Measurements from ENCODE around the gene TNFAIP3.

The TNFAIP3 gene

GRCh38 chr6:137910843-137911456 lies 43.9 kb downstream of the TNFAIP3 start:
- TF ChIP-seq CTCF (IDR thresholded peaks at IDR 0.05; ENCODE audit: borderline replicate concordance, control extremely low read depth, extremely low read depth, insufficient read depth, missing control alignments), result no peak
- DNase-seq (ENCODE audit: low spot score), result no peak
- in situ Hi-C loops (cut with MboI; ENCODE audit: low sequenced_read_pairs, unreplicated experiment), result no loop called here

GRCh38 chr6:137911675-137912191 lies 44.7 kb downstream of the TNFAIP3 start:
- TF ChIP-seq CTCF (IDR thresholded peaks at IDR 0.05; ENCODE audit: borderline replicate concordance, control extremely low read depth, extremely low read depth, insufficient read depth, missing control alignments), result no peak
- in situ Hi-C loops (cut with MboI; ENCODE audit: low sequenced_read_pairs, unreplicated experiment), result no loop called here
- DNase-seq (ENCODE audit: low spot score), result no peak

- DNase-seq (ENCODE audit: low spot score), result no peak
- TF ChIP-seq CTCF (IDR thresholded peaks at IDR 0.05; ENCODE audit: borderline replicate concordance, control extremely low read depth, extremely low read depth, insufficient read depth, missing control alignments), result no peak
- in situ Hi-C loops (cut with MboI; ENCODE audit: low sequenced_read_pairs, unreplicated experiment), result no loop called here
Observed at GRCh38 chr6:137912813-137913212, 45.8 kb downstream of the TNFAIP3 start.

- TF ChIP-seq CTCF (IDR thresholded peaks at IDR 0.05; ENCODE audit: borderline replicate concordance, control extremely low read depth, extremely low read depth, insufficient read depth, missing control alignments), result no peak
- in situ Hi-C loops (cut with MboI; ENCODE audit: low sequenced_read_pairs, unreplicated experiment), result no loop called here
- no peak for DNase-seq (ENCODE audit: low spot score)
Observed at GRCh38 chr6:137913434-137913833, 46.4 kb downstream of the TNFAIP3 start.

GRCh38 chr6:137913996-137914529 lies 47.0 kb downstream of the TNFAIP3 start:
- no peak for TF ChIP-seq CTCF (IDR thresholded peaks at IDR 0.05; ENCODE audit: borderline replicate concordance, control extremely low read depth, extremely low read depth, insufficient read depth, missing control alignments)
- no peak for DNase-seq (ENCODE audit: low spot score)

GRCh38 chr6:137914530-137915193 lies 47.6 kb downstream of the TNFAIP3 start:
- in situ Hi-C loops (cut with MboI; ENCODE audit: low sequenced_read_pairs, unreplicated experiment), result no loop called here
- no peak for DNase-seq (ENCODE audit: low spot score)
- TF ChIP-seq CTCF (IDR thresholded peaks at IDR 0.05; ENCODE audit: borderline replicate concordance, control extremely low read depth, extremely low read depth, insufficient read depth, missing control alignments), result no peak

More at GRCh38 chr6:137913996-137914529, 47.0 kb downstream of the TNFAIP3 start:
- in situ Hi-C loops (cut with MboI; ENCODE audit: low sequenced_read_pairs, unreplicated experiment), result no loop called here

Measured in GM13976 (cell line).